ENCODE measurements around the gene SCAF1.
A peak's percentile ranks its signal among the peaks of the same experiment; 100 is the strongest.
"Not testable (repeated sequence)": the region's sequence is repeated elsewhere in the genome, so short reads cannot be mapped to it uniquely, and the experiment has no call there.

The SCAF1 gene

GRCh38 chr19:49631610-49632192, 10.3 kb upstream of the SCAF1 start:
- H3K4me3 Mint-ChIP-seq = no peak overlapping the region
- ATAC-seq (replicated peaks) = no peak

GRCh38 chr19:49632576-49632975, 9.4 kb upstream of the SCAF1 start:
- ATAC-seq (replicated peaks) (no peak), DNase-seq (no peak)
- Mint-ChIP-seq H3K9me3 (no peaks in the 10 kb centered on the region), H3K4me3 (no peak overlapping the region), H3K27ac (peak overlapping the region; percentile 70), H3K36me3 (peaks cover 5 to 12% of the 10 kb centered on the region in 2 donors), H3K27me3 (no peaks in the 10 kb centered on the region), H3K4me1 (peaks cover under 1 to 7% of the 10 kb centered on the region in 2 donors)

More at GRCh38 chr19:49631610-49632192, 10.3 kb upstream of the SCAF1 start:
- Mint-ChIP-seq H3K9me3 (no peaks in the 10 kb centered on the region), H3K4me1 (peaks cover 0 to 7% of the 10 kb centered on the region in 2 donors), H3K27me3 (no peaks in the 10 kb centered on the region), H3K27ac (peak overlapping the region; percentile 47), H3K36me3 (peaks cover 11 to 21% of the 10 kb centered on the region in 2 donors)
- no peak for DNase-seq

- H3K9me3 Mint-ChIP-seq = not testable (repeated sequence)
Observed at GRCh38 chr19:49633273-49633672, 8.7 kb upstream of the SCAF1 start.

GRCh38 chr19:49635530-49636232, 6.3 kb upstream of the SCAF1 start:
- Mint-ChIP-seq H3K27ac (peak overlapping the region; percentile 32), H3K9me3 (no peaks in the 10 kb centered on the region), H3K36me3 (peaks cover 0 to 2% of the 10 kb centered on the region in 2 donors), H3K4me1 (peaks cover 23 to 26% of the 10 kb centered on the region in 2 donors), H3K27me3 (no peaks in the 10 kb centered on the region), H3K4me3 (no peak overlapping the region)
- no peak for DNase-seq
- ATAC-seq (replicated peaks) = no peak

More at GRCh38 chr19:49633273-49633672, 8.7 kb upstream of the SCAF1 start:
- H3K4me1 Mint-ChIP-seq = peaks cover 8 to 10% of the 10 kb centered on the region in 2 donors
- H3K36me3 Mint-ChIP-seq; DNase-seq; H3K27me3 Mint-ChIP-seq; H3K27ac Mint-ChIP-seq; ATAC-seq (replicated peaks); H3K4me3 Mint-ChIP-seq: not testable (repeated sequence)

GRCh38 chr19:49636233-49636932, 5.6 kb upstream of the SCAF1 start:
- Mint-ChIP-seq H3K27ac (peak overlapping the region; percentile 32), H3K27me3 (no peaks in the 10 kb centered on the region), H3K36me3 (peaks cover 0 to 5% of the 10 kb centered on the region in 2 donors), H3K4me3 (no peak overlapping the region), H3K4me1 (peaks cover 22 to 30% of the 10 kb centered on the region in 2 donors), H3K9me3 (no peaks in the 10 kb centered on the region)
- no peak for DNase-seq
- no peak for ATAC-seq (replicated peaks)

- H3K4me3 Mint-ChIP-seq = peak overlapping the region; percentile 61 to 80
- H3K9me3 Mint-ChIP-seq = no peaks in the 10 kb centered on the region
- peaks cover 4 to 10% of the 10 kb centered on the region in 2 donors for H3K36me3 Mint-ChIP-seq
- H3K27me3 Mint-ChIP-seq = no peaks in the 10 kb centered on the region
- DNase-seq (no peak), ATAC-seq (replicated peaks) (no peak)
- H3K27ac Mint-ChIP-seq = peak overlapping the region; percentile 87
- H3K4me1 Mint-ChIP-seq = peaks cover 28 to 37% of the 10 kb centered on the region in 2 donors
Observed at GRCh38 chr19:49637821-49638738, 3.9 kb upstream of the SCAF1 start.

GRCh38 chr19:49639401-49640112, 2.5 kb upstream of the SCAF1 start:
- ATAC-seq (replicated peaks) (no peak), DNase-seq (no peak)
- Mint-ChIP-seq H3K9me3 (no peaks in the 10 kb centered on the region), H3K27ac (peak overlapping the region; percentile 88), H3K36me3 (peaks cover 9 to 20% of the 10 kb centered on the region in 2 donors), H3K27me3 (no peaks in the 10 kb centered on the region), H3K4me1 (peaks cover 40 to 49% of the 10 kb centered on the region in 2 donors), H3K4me3 (peak overlapping the region; percentile 95 to 98)

- Mint-ChIP-seq H3K36me3 (peaks cover 13 to 24% of the 10 kb centered on the region in 2 donors), H3K9me3 (no peaks in the 10 kb centered on the region), H3K4me1 (peaks cover 43 to 54% of the 10 kb centered on the region in 2 donors), H3K27ac (peak within 1 kb of the TSS; percentile 99), H3K4me3 (peak within 1 kb of the TSS; percentile 95 to 98), H3K27me3 (no peaks in the 10 kb centered on the region)
- DNase-seq (peak; percentile 99), ATAC-seq (replicated peaks) (peak; percentile 72 to 73)
Observed at GRCh38 chr19:49640113-49640898, 1.7 kb upstream of the SCAF1 start, which contains the start of gene RRAS. RRAS (minus strand) TSS chr19:49640143; CDS start chr19:49640098, 45 bp downstream.

- DNase-seq = no peak
- peak overlapping the region; percentile 99 for H3K27ac Mint-ChIP-seq
- no peak for ATAC-seq (replicated peaks)
- no peaks in the 10 kb centered on the region for H3K9me3 Mint-ChIP-seq
- H3K4me3 Mint-ChIP-seq = peak overlapping the region; percentile 95 to 98
- H3K27me3 Mint-ChIP-seq = no peaks in the 10 kb centered on the region
- H3K4me1 Mint-ChIP-seq = peaks cover 55 to 66% of the 10 kb centered on the region in 2 donors
- peaks cover 32 to 46% of the 10 kb centered on the region in 2 donors for H3K36me3 Mint-ChIP-seq
Observed at GRCh38 chr19:49642492-49643035, 555 bp downstream of the SCAF1 start.

- H3K9me3 Mint-ChIP-seq = no peaks in the 10 kb centered on the region
- no peak for DNase-seq
- peak overlapping the region; percentile 8 to 98 for H3K4me3 Mint-ChIP-seq
- H3K4me1 Mint-ChIP-seq = peaks cover 49 to 57% of the 10 kb centered on the region in 2 donors
- no peak for ATAC-seq (replicated peaks)
- H3K27ac Mint-ChIP-seq = peak overlapping the region; percentile 1
- H3K36me3 Mint-ChIP-seq = peaks cover 32 to 46% of the 10 kb centered on the region in 2 donors
- H3K27me3 Mint-ChIP-seq = no peaks in the 10 kb centered on the region
Observed at GRCh38 chr19:49643466-49643865, 1.5 kb downstream of the SCAF1 start.

GRCh38 chr19:49645592-49645991, 3.6 kb downstream of the SCAF1 start:
- Mint-ChIP-seq H3K36me3 (peaks cover 39 to 51% of the 10 kb centered on the region in 2 donors), H3K4me1 (peaks cover 39 to 42% of the 10 kb centered on the region in 2 donors), H3K9me3 (no peaks in the 10 kb centered on the region), H3K27ac (peak overlapping the region; percentile 31), H3K27me3 (no peaks in the 10 kb centered on the region), H3K4me3 (no peak overlapping the region)
- DNase-seq (no peak), ATAC-seq (replicated peaks) (no peak)

- Mint-ChIP-seq H3K9me3 (no peaks in the 10 kb centered on the region), H3K27ac (peak overlapping the region; percentile 75), H3K27me3 (no peaks in the 10 kb centered on the region), H3K4me3 (no peak overlapping the region), H3K36me3 (peaks cover 39 to 49% of the 10 kb centered on the region in 2 donors), H3K4me1 (peaks cover 35 to 38% of the 10 kb centered on the region in 2 donors)
- no peak for DNase-seq
- ATAC-seq (replicated peaks) = no peak
Observed at GRCh38 chr19:49645995-49646394, 4.0 kb downstream of the SCAF1 start.

All from stimulated activated naive B cell treated with anti-CD40 and anti-IgM and Interleukin-4, amounts not matched to agents 10 μg/mL and 1 μg/mL and 100 μg/mL, for 72 hours (primary cell).